Measurements from ENCODE around the gene COBL. TPM values are rescaled to one million over a fixed set of nuclear protein-coding genes. Genes with fewer than 3 reads are reported as not detected.

The COBL gene
- total and polyA plus RNA-seq, 2 of the 4 experiments (the other 2 are of a cell fraction): under 0.01 TPM; not detected in 1

- H2AK9ac ChIP-seq (replicated peaks; ENCODE audit: low read depth, low read length, poor library complexity): no peak overlapping the region
- no peak for TF ChIP-seq RAD21 (IDR thresholded peaks at IDR 0.05; ENCODE audit: low read length)
- TF ChIP-seq RFX5 (IDR thresholded peaks at IDR 0.05; ENCODE audit: low read depth, low read length): no peak
- TF ChIP-seq CHD1 (IDR thresholded peaks at IDR 0.05; ENCODE audit: low read depth, low read length): no peak
- no peak for TF ChIP-seq SMC3 (IDR thresholded peaks at IDR 0.05; ENCODE audit: low read depth, low read length)
- no peak for TF ChIP-seq MXI1 (IDR thresholded peaks at IDR 0.05; ENCODE audit: borderline replicate concordance, low read depth, low read length)
- TF ChIP-seq MAFK (IDR thresholded peaks at IDR 0.05; ENCODE audit: low read depth, low read length): no peak
- no peak for TF ChIP-seq BHLHE40 (IDR thresholded peaks at IDR 0.05; ENCODE audit: low read depth, low read length)
- TF ChIP-seq, protein P1, sequence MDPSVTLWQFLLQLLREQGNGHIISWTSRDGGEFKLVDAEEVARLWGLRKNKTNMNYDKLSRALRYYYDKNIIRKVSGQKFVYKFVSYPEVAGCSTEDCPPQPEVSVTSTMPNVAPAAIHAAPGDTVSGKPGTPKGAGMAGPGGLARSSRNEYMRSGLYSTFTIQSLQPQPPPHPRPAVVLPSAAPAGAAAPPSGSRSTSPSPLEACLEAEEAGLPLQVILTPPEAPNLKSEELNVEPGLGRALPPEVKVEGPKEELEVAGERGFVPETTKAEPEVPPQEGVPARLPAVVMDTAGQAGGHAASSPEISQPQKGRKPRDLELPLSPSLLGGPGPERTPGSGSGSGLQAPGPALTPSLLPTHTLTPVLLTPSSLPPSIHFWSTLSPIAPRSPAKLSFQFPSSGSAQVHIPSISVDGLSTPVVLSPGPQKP (IDR thresholded peaks at IDR 0.05; ENCODE audit: borderline replicate concordance, low read depth, low read length): no peak
- no peak for TF ChIP-seq MAZ (IDR thresholded peaks at IDR 0.05; ENCODE audit: borderline replicate concordance, low read depth, low read length)
- no peak for TF ChIP-seq POLR2A (IDR thresholded peaks at IDR 0.05; ENCODE audit: low read depth, low read length)
- ChIA-PET CTCF (no interaction called here), POLR2A (ENCODE audit: unreplicated experiment) (no interaction called here)
- H3K18ac ChIP-seq (ENCODE audit: low read depth, low read length): no peak overlapping the region
- H2BK20ac ChIP-seq (ENCODE audit: low read depth, low read length): no peak overlapping the region
- no peak overlapping the region for H3K14ac ChIP-seq (replicated peaks; ENCODE audit: low read depth, low read length)
- H2AK5ac ChIP-seq (ENCODE audit: low read depth, low read length): no peak overlapping the region
- H2BK5ac ChIP-seq (ENCODE audit: low read depth, low read length, poor library complexity, severe bottlenecking): no peak overlapping the region
- DNase-seq (no peak), ATAC-seq (ENCODE audit: low read depth) (no peak)
- no peaks in the 10 kb centered on the region for H3K27me3 ChIP-seq (ENCODE audit: control insufficient read depth, insufficient read depth, low read length)
- no CpG with 5 or more reads among the region's 8 CpGs for WGBS, 2 experiments (ENCODE audit: extremely low coverage in 2 of 2, insufficient read length in 1 of 2)
- no peak overlapping the region for H3K4me3 ChIP-seq (ENCODE audit: insufficient read depth, low read depth, low read length)
- no TSS peak for BruUV-seq (replicated peaks)
- intact Hi-C loops (cut with micrococcal nuclease): no loop called here
- no peak overlapping the region for H4K91ac ChIP-seq (ENCODE audit: insufficient read depth, low read depth, low read length)
- no peak overlapping the region for H2BK15ac ChIP-seq (ENCODE audit: low read depth, low read length)
- in situ Hi-C loops (cut with MboI; ENCODE audit: low sequenced_read_pairs): no loop called here
- H3K79me1 ChIP-seq (ENCODE audit: low read depth in 1 of 2, low read length in 2 of 2): no peaks in the 10 kb centered on the region
- H3K56ac ChIP-seq (ENCODE audit: extremely low read depth, insufficient read depth, low read length): no peak overlapping the region
- no peak overlapping the region for H4K8ac ChIP-seq (ENCODE audit: low read depth in 2 of 2, low read length in 2 of 2)
- H3K9ac ChIP-seq (ENCODE audit: low read depth, low read length): no peak overlapping the region
- H3K4ac ChIP-seq (ENCODE audit: low read depth, low read length): no peak overlapping the region
- dilution Hi-C loops (cut with HindIII; ENCODE audit: low sequenced_read_pairs, unreplicated experiment): no loop called here
- H3K23ac ChIP-seq (ENCODE audit: low read depth, low read length): no peak overlapping the region
- no peak overlapping the region for H3K4me2 ChIP-seq (ENCODE audit: low read depth, low read length)
- H2BK120ac ChIP-seq (ENCODE audit: low read depth, low read length): no peak overlapping the region
- no peaks in the 10 kb centered on the region for H3K36me3 ChIP-seq (ENCODE audit: control insufficient read depth, insufficient read depth, low read length)
- no peaks in the 10 kb centered on the region for H4K20me1 ChIP-seq (ENCODE audit: insufficient read depth, low read length)
- no peak overlapping the region for H2AFZ ChIP-seq (replicated peaks; ENCODE audit: low read length, poor library complexity)
- H4K5ac ChIP-seq (ENCODE audit: low read depth, low read length): no peak overlapping the region
- no peaks in the 10 kb centered on the region for H3K9me1 ChIP-seq (ENCODE audit: insufficient read depth, low read length)
- H3K27ac ChIP-seq (ENCODE audit: insufficient read depth, low read length): no peak overlapping the region
- no peaks in the 10 kb centered on the region for H3K4me1 ChIP-seq (ENCODE audit: control insufficient read depth, insufficient read depth, low read length)
- no peaks in the 10 kb centered on the region for H3K9me3 ChIP-seq (ENCODE audit: control insufficient read depth, insufficient read depth, low read length)
These were observed 90.4 kb downstream of the COBL start for GRCh38 chr7:51226063-51226755.

Measured in IMR-90 (cell line).